Spleen (tissue), 11 donors: ENCODE measurements around the gene GUK1. TPM values are rescaled to one million over a fixed set of nuclear protein-coding genes. Genes with fewer than 3 reads are reported as not detected.

Source experiments
- DNase-seq: peaks from one replicate; pipeline ENCODE4 v3.0.0-alpha.2; 2020
- H3K27ac ChIP-seq, 8 donors: fragments of 200-600 bp; sonication (generic) in 7 of 8; 1 replicate in 4 of 8; 2 replicates in 4 of 8; pipeline versions ENCODE4 v1.5.0 to v1.8.0; 2016 to 2021; ENCODE audit warnings: inconsistent platforms in 4 of 8, mild to moderate bottlenecking in 4 of 8, moderate library complexity in 1 of 8
- H3K27me3 ChIP-seq, 7 donors: fragments of 200-600 bp; sonication (generic) in 6 of 7; replicated peaks in 1 of 7; 1 replicate in 4 of 7; 2 replicates in 3 of 7; pipeline versions ENCODE4 v1.5.0 to v1.8.0; 2016 to 2021; ENCODE audit warnings: inconsistent platforms in 3 of 7, mild to moderate bottlenecking in 1 of 7
- H3K36me3 ChIP-seq, 6 donors: fragments of 200-600 bp; sonication (generic) in 5 of 6; 1 replicate in 4 of 6; 2 replicates in 2 of 6; pipeline versions ENCODE4 v1.5.0 to v1.8.0; 2016 to 2021; ENCODE audit warnings: inconsistent platforms in 2 of 6
- H3K4me1 ChIP-seq, 6 donors: fragments of 200-600 bp; sonication (generic) in 5 of 6; 1 replicate in 3 of 6; 2 replicates in 3 of 6; pipeline versions ENCODE4 v1.5.0 to v1.8.0; 2016 to 2021; ENCODE audit warnings: inconsistent platforms in 3 of 6
- H3K4me3 ChIP-seq, 8 donors: fragments of 200-600 bp; sonication (generic) in 7 of 8; 1 replicate in 4 of 8; 2 replicates in 4 of 8; pipeline versions ENCODE4 v1.5.0 to v1.8.0; 2016 to 2021; ENCODE audit warnings: inconsistent platforms in 4 of 8, mild to moderate bottlenecking in 4 of 8, moderate library complexity in 2 of 8
- H3K9me3 ChIP-seq, 8 donors: fragments of 200-600 bp; sonication (generic) in 7 of 8; 1 replicate in 4 of 8; 2 replicates in 4 of 8; pipeline versions ENCODE4 v1.5.0 to v1.8.0; 2016 to 2021; ENCODE audit warnings: inconsistent platforms in 4 of 8
- CTCF ChIP-seq, 11 experiments: fragments of 200-600 bp in 7 of 11; fragments of 450-650 bp in 4 of 11; sonication (generic) in 4 of 11; IDR thresholded peaks in 8 of 11; conservative IDR thresholded peaks in 3 of 11; 1 replicate in 7 of 11; 2 replicates in 4 of 11; pipeline versions ENCODE4 v1.4.0 to v1.8.0; 2016 to 2021; ENCODE audit warnings: antibody characterized with exemption in 11 of 11, inconsistent platforms in 4 of 11, mild to moderate bottlenecking in 1 of 11
- POLR2A ChIP-seq, 3 donors: fragments of 450-650 bp; IDR thresholded peaks; one replicate each; pipeline ENCODE4 v1.5.1; 2017; ENCODE audit warnings: antibody characterized with exemption in 3 of 3, mild to moderate bottlenecking in 1 of 3
- POLR2AphosphoS5 ChIP-seq, 3 donors: sonication (generic); formaldehyde crosslinking; IDR thresholded peaks; one replicate each; pipeline ENCODE4 v1.5.1; 2017; ENCODE audit warnings: antibody characterized with exemption in 3 of 3
- WGBS, 5 donors: extraction: QIAGEN DNeasy Blood & Tissue Kit in 3 of 5; methylation state at CpG; one replicate each; pipeline versions ENCODE4 v1.1.5 to v1.1.7; 2013 to 2018; 5-methylcytosine and 5-hydroxymethylcytosine counted together
- intact Hi-C: fragments of 100-400 bp; cut with DNase I; formaldehyde crosslinking; loops from one replicate; pipeline ENCODE4 v1.15.0; 2023; ENCODE audit warnings: low total_unique reads
- polyA plus RNA-seq, 3 donors: library from polyadenylated mRNA; stranded (reverse); fragments of 200-250 nt; gene quantifications; one replicate each; pipeline ENCODE4 v1.2.1, GENCODE V29; 2013
- total RNA-seq, 7 donors: library from RNA; depleted of rRNA in 3 of 7; stranded (reverse); fragments of >200 nt in 3 of 7; fragmentation: NEBNext Ultra II Directional in 4 of 7; extraction: Animal tissue kit (Norgen Biotek cat#: 25700) in 4 of 7; gene quantifications; one replicate each; pipeline versions ENCODE4 v1.1.0 to v1.2.1, GENCODE V29; 2016 to 2021
- donor health status: healthy with polysubstance abuse.
- donor health status: DM: no; HTN: no; CAD: no; lungs with moderate emphysema.
- donor health status: DM: no; HTN: no; CAD: no.
- donor health status: Bipolar disorder and iron deficiency.
- donor health status: healthy.
- donor health status: DM: no; HTN: no; CAD: no.
- donor health status: DM: yes; HTN: yes; CAD: no.

The GUK1 gene
- total and polyA plus RNA-seq, 10 donors: 167 to 499 (median 199) TPM

GRCh38 chr1:228104526-228105269 lies 35.4 kb upstream of the GUK1 start:
- intact Hi-C loops: no loop called here
- H3K27ac ChIP-seq: peak overlapping the region in 3 of 8 donors; percentile 95 to 97 (median 96)
- peak in 2 of 3 donors; percentile 16 to 38 for TF ChIP-seq POLR2AphosphoS5 (IDR thresholded peaks at IDR 0.05)
- no peak for TF ChIP-seq POLR2A (IDR thresholded peaks at IDR 0.05)
- 77 to 89% (median 82%) methylated on average over 4 to 7 of the region's 7 CpGs for WGBS, 5 donors
- H3K9me3 ChIP-seq: no peaks in the 10 kb centered on the region
- DNase-seq: no peak
- no peaks in the 10 kb centered on the region for H3K27me3 ChIP-seq
- H3K36me3 ChIP-seq: peaks cover 0 to 43% (median 29%) of the 10 kb centered on the region in 6 donors
- no peak overlapping the region for H3K4me3 ChIP-seq
- peaks cover 23 to 79% (median 52%) of the 10 kb centered on the region in 6 donors for H3K4me1 ChIP-seq

GRCh38 chr1:228105270-228105995 lies 34.6 kb upstream of the GUK1 start:
- intact Hi-C loops: no loop called here
- H3K27ac ChIP-seq: no peak overlapping the region
- TF ChIP-seq POLR2AphosphoS5 (IDR thresholded peaks at IDR 0.05) (peak in 1 of 3 donors; percentile 41), POLR2A (IDR thresholded peaks at IDR 0.05) (no peak), CTCF (IDR thresholded peaks at IDR 0.05 in 8 of 11, conservative IDR thresholded peaks at IDR 0.05 in 3 of 11) (no peak)
- peaks cover 25 to 79% (median 59%) of the 10 kb centered on the region in 6 donors for H3K4me1 ChIP-seq
- no peak overlapping the region for H3K4me3 ChIP-seq
- no peaks in the 10 kb centered on the region for H3K27me3 ChIP-seq
- H3K9me3 ChIP-seq: no peaks in the 10 kb centered on the region
- 77 to 100% (median 81%) methylated on average over 5 to 9 of the region's 9 CpGs for WGBS, 5 donors
- peaks cover 0 to 36% (median 22%) of the 10 kb centered on the region in 6 donors for H3K36me3 ChIP-seq
- DNase-seq: peak; percentile 77

- peak; percentile 76 for DNase-seq
- Histone ChIP-seq H3K27ac (no peak overlapping the region), H3K4me1 (peaks cover 25 to 77% (median 57%) of the 10 kb centered on the region in 6 donors), H3K27me3 (no peaks in the 10 kb centered on the region), H3K9me3 (no peaks in the 10 kb centered on the region), H3K4me3 (no peak overlapping the region), H3K36me3 (peaks cover 0 to 28% (median 20%) of the 10 kb centered on the region in 6 donors)
- TF ChIP-seq POLR2AphosphoS5 (IDR thresholded peaks at IDR 0.05) (no peak), CTCF (IDR thresholded peaks at IDR 0.05 in 8 of 11, conservative IDR thresholded peaks at IDR 0.05 in 3 of 11) (no peak), POLR2A (IDR thresholded peaks at IDR 0.05) (no peak)
- 86 to 90% (median 87%) methylated on average over 7 to 8 of the region's 8 CpGs for WGBS, 5 donors
- intact Hi-C loops: no loop called here
Measured at GRCh38 chr1:228105996-228106799, 33.9 kb upstream of the GUK1 start.

- Histone ChIP-seq H3K9me3 (no peaks in the 10 kb centered on the region), H3K36me3 (peaks cover 0 to 27% (median 20%) of the 10 kb centered on the region in 6 donors), H3K27ac (no peak overlapping the region), H3K27me3 (no peaks in the 10 kb centered on the region), H3K4me3 (no peak overlapping the region), H3K4me1 (peaks cover 23 to 72% (median 51%) of the 10 kb centered on the region in 6 donors)
- 89 to 95% (median 95%) methylated on average over 9 of the region's 9 CpGs for WGBS, 5 donors
- peak; percentile 75 for DNase-seq
- intact Hi-C loops: no loop called here
- TF ChIP-seq POLR2AphosphoS5 (IDR thresholded peaks at IDR 0.05) (no peak), CTCF (IDR thresholded peaks at IDR 0.05 in 8 of 11, conservative IDR thresholded peaks at IDR 0.05 in 3 of 11) (no peak), POLR2A (IDR thresholded peaks at IDR 0.05) (no peak)
Measured at GRCh38 chr1:228106800-228107054, 33.4 kb upstream of the GUK1 start.
